NCI-H128 (cell line): Measurements from ENCODE around the gene TST.
"Not testable (repeated sequence)": the region's sequence is repeated elsewhere in the genome, so short reads cannot be mapped to it uniquely, and the experiment has no call there.

Experiments
- DNase-seq: peaks from one replicate; lab custom pipeline; 2025; ENCODE audit not compliant: unreplicated experiment; lab: John Stamatoyannopoulos, UW

TST gene

DNA sequence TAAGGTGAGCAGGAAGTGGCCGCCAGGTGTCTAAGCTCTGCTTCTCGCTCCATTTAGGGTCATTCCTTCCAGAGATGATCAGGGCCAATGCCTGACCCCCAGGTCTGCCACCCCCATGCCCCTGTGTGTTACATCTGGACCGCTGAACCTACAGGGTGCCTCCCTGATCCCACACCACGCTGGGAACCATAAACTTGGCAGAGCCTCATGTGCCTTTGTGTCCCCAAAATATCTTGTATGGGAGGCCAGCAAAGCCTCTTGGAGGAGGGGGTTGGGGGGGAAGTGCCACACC is 3.7 kb downstream of the TST start:
- DNase-seq, result no peak

- DNase-seq, result no peak
These were observed 4.2 kb downstream of the TST start for GRCh38 chr22:37014835-37015586.

DNA sequence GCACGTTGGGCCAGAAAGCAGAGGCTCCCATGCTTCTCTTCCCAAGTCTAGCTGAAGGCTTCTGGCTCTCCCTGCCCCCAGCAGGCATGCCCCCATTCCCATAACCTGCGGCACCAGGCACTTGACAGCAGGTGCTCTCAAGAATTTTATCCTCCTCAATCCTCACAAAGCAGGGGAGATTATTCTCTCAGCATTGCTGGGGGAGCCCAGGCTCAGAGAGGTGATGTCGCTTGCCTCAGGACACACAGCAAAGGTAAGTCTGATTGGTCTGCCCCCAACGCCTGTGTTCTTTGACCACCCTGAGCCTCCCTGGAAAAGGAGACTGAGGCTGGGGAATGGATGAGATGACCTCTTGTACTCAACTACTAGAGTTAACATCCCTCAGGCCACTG is 4.8 kb downstream of the TST start:
- no peak for DNase-seq

GRCh38 chr22:37012956-37013355 is 6.3 kb downstream of the TST start:
- DNase-seq, result no peak

DNA sequence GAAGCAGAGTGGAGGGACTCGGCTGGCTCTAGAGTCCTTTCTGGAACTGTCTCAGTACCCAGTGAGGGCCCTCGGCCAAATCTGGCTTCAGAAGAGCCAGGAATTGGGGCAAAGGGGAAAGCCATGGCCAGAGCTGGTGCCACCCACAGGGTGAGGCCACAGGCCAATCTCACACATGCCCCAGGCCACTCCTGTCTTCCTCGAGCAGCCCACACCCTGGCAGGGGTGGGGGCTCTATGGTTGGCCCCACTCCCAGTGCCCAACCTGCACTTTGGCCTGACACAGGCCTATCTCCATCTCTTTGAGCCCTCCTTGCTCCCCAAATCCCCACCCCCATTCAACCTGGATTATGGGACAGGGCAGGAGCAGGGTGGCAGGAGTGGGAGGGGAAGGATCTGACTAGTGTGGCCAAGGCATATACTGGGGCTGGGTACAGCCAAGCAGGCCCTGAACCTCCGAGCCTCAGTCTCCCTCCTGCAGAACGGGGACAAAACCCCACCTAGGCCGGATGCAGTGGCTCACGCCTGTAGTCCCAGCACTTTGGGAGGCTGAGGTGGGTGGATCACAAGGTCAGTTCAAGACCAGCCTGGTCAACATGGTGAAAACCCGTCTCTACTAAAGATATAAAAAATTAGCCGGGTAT is 6.9 kb downstream of the TST start:
- DNase-seq, result no peak

DNA sequence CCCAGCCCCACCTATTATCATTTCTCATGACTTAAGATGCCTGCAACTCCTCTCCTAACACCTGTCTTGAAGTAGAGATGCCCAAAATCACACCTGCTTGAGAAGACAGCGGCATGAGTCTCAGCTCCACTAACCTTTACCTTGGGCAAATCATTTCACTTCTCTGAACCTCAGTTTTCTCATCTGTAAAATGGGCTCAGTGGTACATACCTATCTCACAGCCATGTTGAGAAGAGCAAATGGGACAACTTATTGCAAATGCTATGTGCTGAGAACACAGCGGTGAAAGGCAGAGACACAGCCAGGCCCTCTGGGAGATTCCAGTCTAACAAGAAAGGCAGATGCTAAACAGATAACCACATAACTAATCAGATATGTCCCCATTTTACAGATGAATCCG is 7.8 kb downstream of the TST start:
- DNase-seq, result no peak

DNA sequence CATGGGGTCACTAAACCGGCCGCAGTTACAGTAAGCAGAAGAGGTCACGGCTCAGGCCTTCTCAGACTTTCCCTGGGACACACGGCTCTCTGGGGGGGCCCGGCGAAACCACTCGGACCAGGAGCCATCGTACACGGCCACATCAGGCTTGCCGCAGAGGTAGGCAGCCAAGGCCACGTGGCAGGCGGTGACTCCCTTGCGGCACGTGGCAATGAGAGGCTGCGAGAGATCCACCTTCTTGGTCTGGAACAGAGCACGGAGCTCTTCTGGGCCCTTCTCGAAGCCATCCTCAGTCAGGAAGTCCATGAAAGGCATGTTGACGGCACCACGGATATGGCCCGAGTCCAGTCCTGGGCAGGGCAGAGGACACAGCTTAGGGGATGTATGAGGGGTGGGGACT is 8.3 kb downstream of the TST start:
- no peak for DNase-seq

DNA sequence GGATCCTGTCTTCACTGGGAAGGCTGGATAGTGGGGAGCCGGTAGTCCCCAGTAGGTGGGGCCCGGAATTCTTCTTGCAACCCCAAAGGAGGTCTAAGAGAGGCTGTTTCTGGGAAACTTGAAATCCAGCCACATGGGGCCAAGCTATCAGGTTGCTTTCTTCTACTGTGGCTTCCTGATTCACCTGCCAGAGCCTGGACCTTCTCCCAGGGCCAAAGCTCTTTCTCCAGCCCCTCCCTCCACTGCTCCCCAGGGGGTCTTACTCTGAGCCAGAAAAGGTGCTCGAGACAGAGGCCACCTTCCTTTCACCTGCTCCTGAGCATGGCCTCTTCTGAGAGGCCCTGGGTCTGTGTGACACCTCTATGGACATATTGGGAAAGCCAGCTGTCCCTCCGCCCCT is 9.1 kb downstream of the TST start:
- no peak for DNase-seq

GRCh38 chr22:37009490-37009889 is 9.8 kb downstream of the TST start:
- no peak for DNase-seq

- no peak for DNase-seq
These were observed 10.9 kb downstream of the TST start for GRCh38 chr22:37008365-37008764.

GRCh38 chr22:37007651-37008050 is 11.6 kb downstream of the TST start:
- no peak for DNase-seq

DNA sequence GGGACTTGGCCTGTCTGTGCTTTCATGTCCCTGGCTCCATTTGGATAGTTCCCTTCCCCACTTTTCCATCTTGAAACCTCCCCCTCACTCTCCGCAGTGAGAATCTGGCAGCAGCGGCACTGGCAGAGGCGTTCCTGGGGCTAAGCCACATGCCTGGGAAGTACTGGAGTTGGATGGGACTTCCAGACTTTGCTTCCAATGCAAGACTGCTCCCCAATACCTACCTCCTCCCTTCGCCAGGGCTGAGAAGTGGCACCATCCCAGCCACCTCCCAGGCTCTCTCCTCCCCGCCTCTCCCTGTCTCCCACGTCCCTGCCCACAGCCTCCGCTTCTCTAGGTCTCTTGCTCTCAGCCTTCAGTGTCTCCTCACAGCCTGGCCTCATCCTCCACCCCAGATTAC is 16.6 kb downstream of the TST start:
- no peak for DNase-seq

DNA sequence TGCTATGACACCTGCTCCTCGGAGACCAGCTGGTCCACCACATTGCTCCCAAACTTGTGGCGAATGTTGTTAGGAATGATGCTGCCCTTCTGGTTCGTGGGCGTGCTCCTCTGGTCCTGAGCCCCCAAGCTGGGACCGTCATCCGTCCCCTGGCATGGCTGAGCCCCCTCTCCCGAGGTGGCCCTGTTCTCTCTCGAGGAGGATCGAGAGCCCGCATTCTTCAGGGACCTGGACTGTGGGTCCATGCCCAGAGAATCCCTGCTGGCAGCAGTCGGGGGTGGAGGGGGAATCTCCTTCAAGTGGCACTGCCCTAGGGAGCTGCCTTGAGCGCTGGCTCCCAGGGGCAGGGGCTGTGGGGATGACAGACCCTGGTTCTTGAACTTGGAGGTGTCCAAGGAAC is 17.4 kb downstream of the TST start:
- DNase-seq, result no peak

- DNase-seq, result no peak
These were observed 18.3 kb downstream of the TST start for GRCh38 chr22:37000676-37001534.

DNA sequence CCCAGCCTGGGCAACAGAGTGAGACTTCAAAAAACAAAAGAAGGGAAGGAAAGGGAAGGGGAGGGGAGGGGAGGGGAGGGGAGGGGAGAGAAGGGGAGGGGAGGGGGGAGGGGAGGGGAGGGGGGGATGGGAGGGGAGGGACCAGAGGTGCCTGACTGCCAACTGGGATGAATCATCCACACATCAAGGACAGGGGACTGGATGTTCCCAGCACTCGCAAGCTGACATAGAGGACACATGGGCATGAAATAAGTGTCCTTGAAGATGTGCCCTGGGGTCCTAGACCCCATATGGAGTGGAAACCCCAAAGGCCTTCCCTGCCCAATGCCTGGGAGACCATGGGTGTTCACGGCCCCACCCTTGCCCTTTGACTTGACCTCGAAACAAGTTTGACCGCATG is 19.8 kb downstream of the TST start:
- DNase-seq, result no peak

GRCh38 chr22:36998620-36999351 is 20.5 kb downstream of the TST start:
- DNase-seq, result no peak

GRCh38 chr22:36997746-36998145 is 21.5 kb downstream of the TST start:
- no peak for DNase-seq

DNA sequence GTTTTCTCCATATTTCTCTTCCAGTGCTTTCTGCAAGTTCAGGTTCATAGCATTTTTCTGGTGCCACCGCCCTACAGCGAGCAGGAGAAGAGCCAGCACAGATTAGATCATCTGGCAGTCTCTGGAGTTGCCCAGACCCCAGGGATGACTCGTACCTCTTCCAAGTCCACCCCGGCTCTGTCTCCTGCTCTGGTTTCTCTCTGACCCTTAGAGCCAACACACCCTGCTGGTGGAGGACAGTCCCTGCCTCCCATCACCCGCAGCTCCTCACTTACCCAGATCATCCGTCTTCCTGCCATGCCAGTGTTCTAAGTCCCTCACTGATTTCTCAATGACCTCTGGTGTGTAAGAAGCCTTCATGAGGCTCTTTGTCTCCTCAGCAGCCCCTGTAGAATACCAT is 28.0 kb downstream of the TST start:
- DNase-seq, result no peak

DNA sequence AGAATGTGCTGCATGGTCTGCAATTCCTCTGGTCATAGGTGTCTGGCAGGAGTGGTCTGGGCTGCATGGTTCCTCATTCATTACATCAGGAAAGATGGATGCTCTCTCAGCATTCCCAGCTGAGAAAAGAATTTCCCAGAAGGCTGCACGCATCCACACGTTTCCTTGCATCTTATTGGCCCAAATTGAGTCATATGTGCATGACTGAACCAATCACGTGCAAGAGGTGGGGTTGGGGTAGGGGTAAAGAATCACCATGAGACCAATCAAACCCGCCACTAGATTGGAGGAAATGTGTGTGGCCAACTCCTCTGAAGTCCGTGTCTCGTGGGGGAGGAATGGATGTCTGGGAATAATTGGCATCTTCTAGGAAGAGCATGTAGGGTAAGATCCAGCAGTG is 28.8 kb downstream of the TST start:
- DNase-seq, result no peak

GRCh38 chr22:36989012-36989411 is 30.2 kb downstream of the TST start:
- DNase-seq, result not testable (repeated sequence)

DNA sequence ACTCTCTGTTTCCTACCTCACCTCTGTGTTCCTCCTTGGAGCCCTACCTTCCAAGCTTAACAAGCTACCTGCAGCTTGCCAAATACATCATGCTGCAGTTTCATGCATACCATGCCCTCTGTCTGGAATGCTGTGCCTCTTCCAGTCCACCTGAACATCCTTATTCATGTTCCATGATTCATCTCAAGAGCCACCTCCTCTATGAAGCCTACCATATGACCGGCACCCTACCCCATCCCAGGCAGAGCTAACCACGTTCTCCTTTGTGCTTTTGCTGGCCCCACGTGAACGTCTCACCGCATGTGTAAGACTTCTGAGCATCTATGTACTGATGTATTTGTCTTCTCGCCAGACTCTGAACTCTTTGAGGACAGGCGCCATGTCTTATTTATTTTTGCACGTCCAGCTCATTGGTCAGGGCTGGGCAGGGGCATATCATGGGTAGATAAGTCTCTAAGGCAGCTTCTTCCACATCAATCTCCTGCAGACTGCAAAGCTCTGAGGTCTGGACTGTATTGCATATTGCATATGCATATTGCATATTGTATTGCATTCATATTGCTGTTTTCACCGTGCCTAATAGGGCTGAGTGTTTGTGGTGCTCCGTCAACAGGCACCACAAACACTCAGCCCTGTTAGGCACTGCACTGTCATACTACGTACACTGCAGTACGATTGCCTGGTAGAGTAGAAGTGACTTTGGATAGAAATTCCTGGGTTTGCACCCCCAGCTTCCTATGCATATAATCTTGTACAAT is 31.0 kb downstream of the TST start:
- DNase-seq, result no peak
